Ramos (cell line): ENCODE measurements around the gene SLC10A2.

Source experiments
- in situ Hi-C: fragments of 300-500 bp; cut with MboI; formaldehyde crosslinking; loops from one replicate; pipeline ENCODE4 v1.14.3; 2022; ENCODE audit warnings: low sequenced_read_pairs; ENCODE audit not compliant: unreplicated experiment

SLC10A2 gene

GRCh38 chr13:103056008-103056407 lies 10.2 kb downstream of the SLC10A2 start:
- in situ Hi-C loops: no loop called here

- in situ Hi-C loops: no loop called here
Observed at GRCh38 chr13:103055166-103055565, 11.1 kb downstream of the SLC10A2 start.

GRCh38 chr13:103046676-103047075 lies 19.5 kb downstream of the SLC10A2 start:
- in situ Hi-C loops: no loop called here

GRCh38 chr13:103044056-103044455 lies 22.2 kb downstream of the SLC10A2 start:
- in situ Hi-C loops: no loop called here

- in situ Hi-C loops: no loop called here
Observed at GRCh38 chr13:103040006-103040405, 26.2 kb downstream of the SLC10A2 start.

- in situ Hi-C loops: no loop called here
Observed at GRCh38 chr13:103039183-103039582, 27.0 kb downstream of the SLC10A2 start.

- in situ Hi-C loops: no loop called here
Observed at GRCh38 chr13:103036268-103036667, 29.9 kb downstream of the SLC10A2 start.

GRCh38 chr13:103033999-103034398 lies 32.2 kb downstream of the SLC10A2 start:
- in situ Hi-C loops: no loop called here

GRCh38 chr13:103031332-103031873 lies 34.8 kb downstream of the SLC10A2 start:
- in situ Hi-C loops: no loop called here

- in situ Hi-C loops: no loop called here
Observed at GRCh38 chr13:103030776-103031175, 35.4 kb downstream of the SLC10A2 start.

- in situ Hi-C loops: no loop called here
Observed at GRCh38 chr13:103029798-103030197, 36.4 kb downstream of the SLC10A2 start.

- in situ Hi-C loops: no loop called here
Observed at GRCh38 chr13:103022336-103022735, 43.9 kb downstream of the SLC10A2 start.

GRCh38 chr13:103018556-103018955 lies 47.7 kb downstream of the SLC10A2 start:
- in situ Hi-C loops: no loop called here

GRCh38 chr13:103012646-103013045 lies 53.6 kb downstream of the SLC10A2 start:
- in situ Hi-C loops: no loop called here

GRCh38 chr13:103009051-103009840 lies 57.0 kb downstream of the SLC10A2 start:
- in situ Hi-C loops: no loop called here

- in situ Hi-C loops: no loop called here
Observed at GRCh38 chr13:103007427-103007762, 58.8 kb downstream of the SLC10A2 start.

GRCh38 chr13:103006641-103007426 lies 59.4 kb downstream of the SLC10A2 start:
- in situ Hi-C loops: no loop called here

- in situ Hi-C loops: no loop called here
Observed at GRCh38 chr13:103004661-103005345, 61.4 kb downstream of the SLC10A2 start.

- in situ Hi-C loops: no loop called here
Observed at GRCh38 chr13:103003631-103004030, 62.6 kb downstream of the SLC10A2 start.

GRCh38 chr13:103002279-103002678 lies 63.9 kb downstream of the SLC10A2 start:
- in situ Hi-C loops: no loop called here

- in situ Hi-C loops: no loop called here
Observed at GRCh38 chr13:103000157-103000556, 66.1 kb downstream of the SLC10A2 start.
